Stimulated activated naive CD4-positive, alpha-beta T cell (primary cell): ENCODE results near the gene STK10.

Source experiments
- DNase-seq, 6 experiments: peaks; one replicate each; lab custom pipeline; 2025; lab: John Stamatoyannopoulos, UW

Gene STK10

DNA sequence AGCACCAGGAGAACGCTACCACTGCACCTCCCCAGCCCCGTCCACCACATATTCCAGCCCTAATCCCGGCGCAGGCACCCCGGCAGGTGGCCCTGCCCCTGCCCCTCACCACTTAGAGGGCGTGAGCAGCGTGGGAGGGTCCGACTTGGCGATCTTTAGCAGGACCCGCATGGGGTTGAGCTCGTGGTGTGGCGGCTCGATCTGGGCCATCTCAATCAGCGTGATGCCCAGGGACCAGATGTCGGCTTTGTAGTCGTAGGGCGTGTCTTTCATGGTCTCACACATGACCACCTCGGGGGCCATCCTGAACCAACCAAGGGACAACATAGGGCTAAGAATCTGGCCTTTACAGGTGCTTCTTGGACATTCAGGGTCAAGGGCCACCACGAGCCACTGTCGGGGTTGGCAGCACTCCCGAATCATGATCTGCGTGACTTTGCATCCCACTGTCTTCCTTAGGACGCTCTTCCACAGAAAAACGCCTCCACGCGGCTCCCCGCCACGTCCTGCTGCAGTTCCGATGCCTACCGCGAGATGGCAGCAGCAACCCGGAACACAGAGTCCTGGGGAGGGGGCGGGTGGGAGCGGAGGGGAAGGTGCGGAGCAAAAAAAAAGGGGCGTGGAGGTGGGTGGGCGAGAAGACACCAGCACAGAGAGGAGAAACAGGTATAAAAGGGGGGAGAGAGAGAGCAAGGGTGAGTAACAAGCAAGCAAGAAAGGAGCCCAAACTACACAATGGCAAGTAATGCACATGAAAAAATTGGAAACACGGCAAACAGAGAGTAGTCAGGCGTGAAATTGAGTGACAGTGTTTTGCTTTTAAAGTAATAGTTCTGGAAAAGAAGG is 81.3 kb downstream of the STK10 start:
- peak; percentile 27 to 78 (median 62) for DNase-seq

DNA sequence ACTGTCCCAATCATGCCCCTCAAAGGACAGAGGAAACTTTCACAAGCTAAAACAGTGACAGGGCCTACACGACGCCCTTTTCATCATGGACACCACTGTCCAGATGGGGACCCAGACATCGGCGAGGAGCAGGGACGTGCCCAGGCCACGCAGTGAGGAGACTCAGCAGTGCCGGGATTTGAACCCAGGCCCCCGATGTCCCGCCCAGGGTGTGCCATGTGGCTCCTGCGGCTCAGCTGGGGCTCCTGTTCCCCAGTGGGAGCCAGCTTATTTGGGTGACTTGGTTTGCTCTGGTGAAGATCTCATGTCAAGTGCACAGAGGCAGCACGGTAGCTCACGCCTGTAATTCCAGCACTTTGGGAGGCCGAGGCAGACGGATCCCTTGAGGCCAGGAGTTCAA is 82.2 kb downstream of the STK10 start:
- no peak for DNase-seq

DNA sequence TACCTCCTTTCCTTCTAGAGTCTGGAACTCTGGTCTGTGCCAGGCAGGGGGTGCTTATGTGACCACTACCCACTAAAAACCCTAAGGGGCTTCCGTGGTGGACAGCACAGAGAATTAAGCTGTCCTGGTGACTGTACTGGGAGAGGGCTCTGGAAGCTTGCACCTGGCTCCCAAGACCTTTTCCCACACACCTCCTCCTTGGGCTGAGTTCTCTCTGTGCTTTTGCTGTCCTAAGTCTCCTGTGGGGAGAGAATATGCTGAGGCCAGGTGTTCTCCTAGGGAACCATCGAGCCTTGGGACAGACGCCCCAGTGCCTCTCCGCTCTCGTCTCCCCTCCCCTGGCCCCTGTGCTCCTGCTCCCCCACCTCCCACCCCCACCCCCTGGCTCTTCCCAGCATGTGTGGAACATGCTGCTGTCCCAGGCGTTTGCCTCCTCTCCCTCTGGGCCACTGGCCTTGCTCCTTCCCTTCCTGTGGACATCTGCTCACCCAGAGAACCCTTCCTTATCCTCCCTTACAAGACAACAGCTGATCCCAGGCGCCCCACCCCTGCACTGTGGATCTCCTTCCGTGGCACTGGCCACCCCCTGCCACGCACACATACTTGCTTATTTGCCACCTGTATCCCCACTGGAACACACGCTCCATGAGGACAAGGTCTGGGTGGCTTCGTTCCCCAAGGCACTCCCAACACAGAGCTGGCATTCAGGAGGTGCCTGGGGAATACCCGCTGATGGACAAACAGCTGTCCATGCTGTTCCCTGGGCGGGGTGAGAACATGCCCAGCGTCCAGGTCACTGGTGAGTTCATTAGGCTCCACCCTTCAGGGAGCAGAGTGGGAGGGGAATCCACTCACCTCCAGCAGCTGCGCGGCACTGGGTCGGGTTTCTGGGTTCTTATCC is 83.0 kb downstream of the STK10 start:
- DNase-seq: no peak

DNA sequence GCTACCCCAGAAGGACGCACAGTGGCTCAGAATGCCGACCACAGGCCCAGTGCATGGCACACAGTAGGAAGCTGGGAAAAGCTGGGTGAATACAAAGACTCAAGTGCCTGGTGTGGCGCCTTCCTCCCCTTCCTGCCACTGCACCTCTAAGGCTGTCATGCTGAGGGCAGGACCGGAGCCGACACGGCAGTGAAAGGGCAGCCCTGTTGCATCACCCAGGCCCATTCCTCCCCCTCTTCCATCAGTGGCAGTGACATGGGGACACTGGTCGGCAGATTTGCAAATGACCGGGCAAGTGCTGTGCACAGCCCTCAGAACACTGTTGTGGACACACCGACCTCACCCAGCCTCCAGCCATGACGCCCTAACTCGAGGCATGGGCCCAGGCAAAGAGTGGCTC is 84.0 kb downstream of the STK10 start:
- no peak for DNase-seq

DNA sequence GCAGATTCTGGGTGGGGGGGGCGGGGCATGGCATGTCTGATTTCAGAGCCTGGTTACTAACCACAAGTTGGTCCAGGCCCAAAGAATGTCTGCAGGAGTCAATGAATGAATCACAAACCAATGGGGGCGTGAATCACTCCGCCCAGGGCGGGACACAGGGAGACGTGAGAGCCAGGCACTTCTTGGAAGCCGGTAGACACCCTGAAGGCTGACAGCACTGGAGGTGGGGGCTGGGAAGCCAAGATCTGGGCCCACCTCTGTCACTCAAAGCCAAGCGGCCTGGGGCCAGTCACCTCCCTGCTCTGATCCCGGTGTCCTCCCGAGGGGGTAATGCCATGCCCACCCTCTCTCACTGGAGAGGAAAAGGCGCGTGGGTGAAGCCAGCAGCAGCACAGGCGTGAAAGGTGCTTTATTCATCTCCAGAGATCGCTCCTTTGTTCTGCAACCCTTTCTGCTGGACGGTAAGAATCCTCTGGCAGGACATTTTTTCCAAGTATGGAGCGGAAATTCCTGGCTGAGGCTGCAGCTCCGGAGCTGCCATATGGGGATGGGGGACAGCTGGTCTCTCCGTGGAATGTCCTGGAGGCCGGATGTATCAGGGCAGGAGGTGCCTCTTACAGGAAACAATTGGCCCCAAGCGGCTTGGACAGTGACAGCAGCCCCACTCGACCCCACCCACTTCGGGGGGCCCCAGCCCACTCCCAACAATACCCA is 85.0 kb downstream of the STK10 start:
- DNase-seq: no peak

DNA sequence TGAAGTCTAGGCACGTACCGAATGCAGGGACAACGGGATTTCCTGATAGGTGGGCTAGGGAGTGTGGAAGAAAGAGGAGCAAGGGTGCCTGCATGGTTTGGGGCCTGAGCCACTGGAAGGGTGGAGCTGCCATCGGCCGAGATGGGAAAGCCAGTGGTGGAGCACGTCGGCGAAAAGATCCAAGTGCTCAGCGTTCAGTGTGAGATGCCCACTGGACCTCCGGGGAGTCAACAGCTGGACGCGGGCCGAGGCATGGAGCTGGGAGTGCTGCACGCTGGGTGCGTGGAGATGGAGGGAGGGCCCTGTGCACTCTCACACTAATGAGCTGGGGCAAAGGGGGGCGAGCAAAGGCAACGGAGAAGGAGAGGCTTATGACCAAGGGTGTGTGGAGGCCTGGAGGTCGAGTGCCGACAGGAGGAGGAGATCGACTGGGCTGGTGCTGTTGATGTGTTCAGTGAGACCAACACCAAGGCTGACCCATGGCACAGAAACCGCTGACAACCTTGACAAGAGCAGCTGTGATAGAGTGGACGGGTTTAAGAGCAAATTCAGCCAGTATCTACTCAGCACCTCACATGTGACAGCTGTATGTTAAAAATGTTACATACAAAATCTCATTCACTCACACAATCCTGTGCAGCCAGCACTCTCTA is 85.7 kb downstream of the STK10 start:
- no peak for DNase-seq

DNA sequence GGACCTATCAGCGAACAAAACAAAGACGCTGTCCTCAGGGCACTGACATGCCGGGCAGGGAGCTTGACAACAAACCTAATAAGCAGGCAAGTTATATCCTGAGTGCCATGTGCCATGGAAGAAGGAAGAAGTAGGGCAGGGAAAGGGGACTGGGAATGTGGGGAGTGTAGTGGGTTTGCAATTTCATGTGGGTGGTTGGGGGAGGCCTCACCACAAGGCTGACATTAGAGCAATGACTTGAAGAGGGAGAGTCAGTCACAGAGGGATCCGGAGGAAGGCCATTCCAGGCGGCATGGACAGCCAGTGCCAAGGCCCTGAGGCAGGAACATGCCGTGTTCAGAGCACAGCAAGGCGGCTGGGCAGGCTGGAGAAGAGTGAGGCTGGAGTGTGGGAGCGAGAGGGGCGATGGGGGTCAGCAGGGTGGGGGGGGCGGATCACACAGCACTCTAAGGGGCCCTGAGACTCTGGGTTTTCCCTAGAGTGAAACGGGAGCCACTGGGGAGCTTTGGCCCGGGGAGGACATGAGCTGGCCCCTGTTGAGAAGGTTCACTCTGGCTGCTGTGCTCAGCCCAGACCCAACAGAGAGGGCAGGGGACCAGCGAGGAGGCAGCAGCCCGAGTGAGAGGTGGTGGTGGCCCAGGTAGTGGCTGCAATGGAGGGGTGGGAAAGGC is 86.3 kb downstream of the STK10 start:
- no peak for DNase-seq

DNA sequence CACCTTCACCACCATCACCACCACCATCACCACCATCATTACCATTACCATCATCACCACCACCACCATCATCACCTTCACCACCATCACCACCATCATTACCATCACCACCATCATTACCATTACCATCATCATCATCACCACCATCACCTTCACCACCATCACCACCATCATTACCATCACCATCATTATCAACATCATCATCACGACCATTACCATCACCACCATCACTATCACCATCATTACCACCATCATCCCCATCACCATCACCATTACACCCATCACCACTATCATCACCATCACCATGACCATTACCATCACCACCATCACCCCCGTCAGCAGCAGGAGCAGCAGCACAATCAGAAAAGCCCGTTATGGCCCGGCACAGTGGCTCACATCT is 89.1 kb downstream of the STK10 start:
- no peak for DNase-seq

DNA sequence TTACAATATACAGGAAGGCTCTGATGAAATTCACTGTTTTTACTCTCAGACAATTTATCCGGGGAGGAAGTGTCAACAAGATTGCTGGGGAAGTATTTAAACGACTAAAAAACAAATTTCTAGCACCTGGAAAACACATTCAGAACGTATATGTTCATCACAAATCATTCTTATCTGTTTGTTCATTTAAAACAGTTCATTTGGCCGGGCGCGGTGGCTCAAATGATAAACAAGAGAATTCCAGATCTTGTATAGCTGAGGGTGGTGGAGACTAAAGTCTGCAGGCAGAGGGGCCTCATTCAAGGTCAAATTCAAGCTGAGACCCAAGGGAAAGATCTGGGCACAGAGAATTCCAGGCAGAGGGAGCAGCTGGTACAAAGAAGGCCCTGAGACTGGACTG is 90.0 kb downstream of the STK10 start:
- no peak for DNase-seq

DNA sequence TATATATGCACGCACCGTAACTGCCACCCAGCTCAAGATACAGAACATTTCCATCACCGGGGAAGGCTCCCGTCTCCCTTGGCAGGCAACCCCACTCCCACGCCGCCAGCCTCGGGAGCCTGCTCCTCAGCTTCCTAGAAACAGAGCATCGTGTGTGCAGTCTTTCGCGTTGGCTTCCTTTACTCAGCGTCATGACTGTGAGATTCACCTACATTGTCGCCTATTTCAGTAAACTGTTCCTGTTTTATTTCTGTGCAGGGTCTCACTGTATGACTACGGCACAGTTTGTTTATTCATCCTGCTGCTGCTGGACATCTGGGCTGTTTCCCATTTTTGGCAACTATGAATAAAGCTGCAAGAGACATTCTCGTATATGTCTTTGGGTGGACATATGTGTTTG is 90.7 kb downstream of the STK10 start:
- DNase-seq: no peak

DNA sequence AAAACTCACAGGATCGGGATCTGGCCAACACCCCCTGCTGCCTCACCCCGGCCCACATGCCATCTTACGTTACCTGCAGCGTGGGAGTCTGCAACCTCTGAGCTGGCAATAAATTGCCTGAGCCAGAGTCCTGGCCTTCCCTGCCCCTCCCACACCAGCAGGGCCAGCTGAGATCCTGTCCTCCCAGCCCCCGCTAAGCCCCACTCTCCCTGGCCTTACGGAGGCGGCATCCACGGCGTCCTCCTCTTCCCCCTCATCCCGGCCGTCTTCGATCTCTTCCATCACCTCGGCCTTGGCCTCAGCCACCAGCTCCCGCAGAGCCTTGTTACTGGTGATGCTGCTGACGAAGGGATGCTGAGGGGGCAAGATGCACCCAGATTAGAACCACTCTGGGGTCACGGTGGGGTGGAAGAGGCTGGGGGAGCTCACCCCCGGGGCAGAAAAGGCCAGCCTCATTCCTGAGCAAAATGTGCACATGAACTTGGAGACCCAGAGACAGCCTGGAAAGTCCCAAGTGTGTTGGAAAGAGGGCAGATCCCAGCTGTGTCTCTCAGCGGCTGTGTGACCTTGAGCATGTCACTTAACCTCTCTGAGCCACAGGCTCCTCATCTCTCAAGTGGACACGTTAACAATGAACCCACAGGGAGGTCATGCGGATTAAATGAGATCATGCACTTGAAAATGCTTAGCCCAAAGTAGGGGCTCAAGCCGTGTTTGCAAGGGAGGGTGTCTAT is 91.7 kb downstream of the STK10 start:
- DNase-seq: no peak

DNA sequence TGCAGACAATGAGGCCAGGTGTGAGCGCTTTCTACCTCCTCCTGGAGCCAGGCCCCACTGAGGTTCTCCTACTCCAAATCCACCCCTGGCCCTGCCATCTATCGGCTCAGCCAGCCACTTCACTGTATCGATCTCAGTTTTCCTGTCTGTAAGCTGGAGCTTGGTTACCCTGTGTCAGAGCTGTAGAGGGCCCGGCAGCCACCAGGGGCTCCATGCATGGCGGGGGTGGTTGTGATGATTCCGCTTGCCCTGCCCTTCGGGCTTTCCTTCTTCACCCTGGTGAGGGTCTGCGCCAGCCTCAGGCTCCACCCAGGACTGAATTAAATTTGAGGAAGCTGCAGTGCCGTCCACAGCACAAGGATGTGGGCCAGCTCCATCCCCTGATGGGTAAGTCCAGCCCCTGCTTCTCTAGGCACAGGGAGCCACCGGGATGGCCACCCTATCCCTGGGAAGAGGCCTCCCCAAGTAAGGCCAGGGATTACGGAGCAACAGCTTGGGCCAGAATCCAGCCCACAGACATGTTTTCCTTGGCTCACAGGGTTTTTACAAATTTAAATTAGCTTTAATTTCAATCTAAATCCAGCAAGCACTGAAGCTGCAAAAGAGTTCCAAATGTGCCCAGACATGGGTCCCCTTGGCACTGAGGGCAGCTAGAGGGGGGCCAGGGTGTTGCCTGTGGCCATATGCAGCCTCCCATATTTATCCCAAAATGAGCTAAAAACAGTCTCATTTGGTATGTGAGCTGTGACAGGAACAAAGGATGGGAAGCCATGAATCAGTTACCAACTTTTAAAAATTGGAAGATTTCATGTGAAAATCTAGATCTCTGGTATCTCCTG is 92.4 kb downstream of the STK10 start:
- DNase-seq: no peak

DNA sequence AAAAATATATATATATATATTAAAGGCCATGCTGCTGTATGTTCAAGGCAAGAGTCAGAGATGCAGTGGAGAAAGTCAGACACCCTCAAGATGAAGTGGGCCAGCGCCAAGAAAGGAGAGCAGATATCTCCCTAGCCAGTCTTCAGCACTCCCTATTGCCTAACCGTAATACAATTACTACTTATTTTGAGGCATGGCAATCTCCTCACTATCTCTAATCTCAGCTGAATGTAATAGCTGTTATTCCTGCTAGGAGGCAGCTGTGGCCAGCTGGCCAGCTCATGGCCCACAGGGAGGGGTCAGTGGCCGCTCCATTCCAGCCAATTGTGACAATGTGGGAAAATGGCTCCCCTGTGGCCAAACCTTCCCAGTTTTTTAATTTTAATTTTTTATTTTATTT is 94.1 kb downstream of the STK10 start:
- no peak for DNase-seq

DNA sequence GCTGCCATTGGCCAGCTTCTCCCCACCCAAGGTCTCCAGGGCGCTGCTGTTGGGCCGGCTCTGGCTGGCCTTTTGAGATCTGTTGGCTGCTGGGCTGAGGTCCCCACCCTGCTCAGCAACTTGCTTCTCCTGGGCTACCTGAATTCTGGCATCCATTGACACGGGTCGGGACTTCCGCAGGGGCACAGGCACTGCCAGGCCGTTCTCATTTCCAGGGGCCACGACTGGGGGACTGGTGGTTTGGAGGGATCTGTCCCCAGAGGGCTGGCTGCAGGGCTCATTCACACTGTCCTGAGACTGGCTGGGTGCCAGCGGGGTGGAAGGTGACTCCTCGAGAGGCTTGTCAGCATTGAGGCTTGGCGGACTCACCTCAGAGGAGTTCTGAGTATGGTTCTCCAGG is 94.5 kb downstream of the STK10 start:
- DNase-seq: no peak

DNA sequence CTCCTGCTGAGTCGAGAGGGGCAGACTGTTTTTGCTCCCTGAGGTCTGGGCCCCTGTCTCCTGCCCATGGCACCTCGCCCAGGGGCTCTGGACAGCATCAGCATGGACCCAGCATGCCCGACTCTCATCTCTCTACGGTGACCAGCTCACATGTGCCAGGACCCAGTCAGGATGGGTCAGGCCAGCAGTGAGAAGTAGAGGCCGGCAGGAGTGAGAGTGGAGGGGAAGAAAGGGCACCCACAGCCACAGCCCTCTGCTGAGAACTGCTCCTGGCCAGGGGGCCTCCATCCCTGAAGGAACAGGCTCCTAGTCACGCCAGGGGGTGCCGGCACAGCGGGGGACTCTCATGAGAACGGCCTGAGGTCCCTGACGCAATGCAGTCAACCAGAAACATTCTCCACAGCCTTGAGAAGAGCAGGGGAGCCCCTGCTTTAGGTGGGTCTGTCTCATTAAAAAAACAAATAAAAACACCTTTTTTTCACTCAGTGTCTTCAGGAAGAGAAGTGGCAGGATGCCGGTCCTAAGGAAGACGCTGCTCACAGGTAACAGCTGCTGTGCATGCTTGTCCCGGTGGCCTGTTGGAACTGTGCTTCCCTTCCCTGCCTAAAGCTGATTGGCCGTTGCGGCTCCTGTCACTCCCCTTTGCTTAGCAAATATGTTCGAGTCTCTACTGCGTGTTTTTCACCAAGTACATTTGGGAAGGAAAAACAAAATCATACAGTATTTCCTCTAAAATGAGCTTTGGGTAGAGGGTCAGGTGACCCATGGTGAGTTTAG is 95.9 kb downstream of the STK10 start:
- no peak for DNase-seq

DNA sequence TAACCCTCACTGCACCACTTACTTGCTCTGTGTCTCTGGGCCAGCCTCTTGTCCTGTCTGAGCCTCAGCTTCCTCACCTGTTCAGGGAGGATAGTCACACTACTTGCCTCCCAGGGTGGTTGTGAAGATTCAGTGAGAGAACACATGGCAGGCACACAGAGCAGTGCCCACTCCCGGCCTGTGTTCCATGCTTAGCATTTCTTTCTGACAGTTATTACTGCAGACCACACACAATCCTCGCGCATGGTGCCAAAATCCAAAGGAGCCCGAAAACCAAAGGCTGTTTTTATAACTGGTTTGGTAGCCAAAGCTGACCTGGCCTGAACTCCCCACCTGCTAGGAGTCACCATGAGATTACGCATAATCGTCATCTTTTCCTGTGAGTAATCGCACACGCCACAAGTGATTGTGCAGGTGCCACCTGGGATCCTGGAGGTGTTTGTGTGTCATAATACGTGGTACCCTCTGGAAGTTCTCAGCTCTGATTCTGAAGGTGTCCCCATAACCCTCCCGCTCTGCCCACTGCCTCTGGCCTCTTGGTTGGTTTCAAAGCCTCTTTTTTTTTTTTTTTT is 97.0 kb downstream of the STK10 start:
- no peak for DNase-seq

DNA sequence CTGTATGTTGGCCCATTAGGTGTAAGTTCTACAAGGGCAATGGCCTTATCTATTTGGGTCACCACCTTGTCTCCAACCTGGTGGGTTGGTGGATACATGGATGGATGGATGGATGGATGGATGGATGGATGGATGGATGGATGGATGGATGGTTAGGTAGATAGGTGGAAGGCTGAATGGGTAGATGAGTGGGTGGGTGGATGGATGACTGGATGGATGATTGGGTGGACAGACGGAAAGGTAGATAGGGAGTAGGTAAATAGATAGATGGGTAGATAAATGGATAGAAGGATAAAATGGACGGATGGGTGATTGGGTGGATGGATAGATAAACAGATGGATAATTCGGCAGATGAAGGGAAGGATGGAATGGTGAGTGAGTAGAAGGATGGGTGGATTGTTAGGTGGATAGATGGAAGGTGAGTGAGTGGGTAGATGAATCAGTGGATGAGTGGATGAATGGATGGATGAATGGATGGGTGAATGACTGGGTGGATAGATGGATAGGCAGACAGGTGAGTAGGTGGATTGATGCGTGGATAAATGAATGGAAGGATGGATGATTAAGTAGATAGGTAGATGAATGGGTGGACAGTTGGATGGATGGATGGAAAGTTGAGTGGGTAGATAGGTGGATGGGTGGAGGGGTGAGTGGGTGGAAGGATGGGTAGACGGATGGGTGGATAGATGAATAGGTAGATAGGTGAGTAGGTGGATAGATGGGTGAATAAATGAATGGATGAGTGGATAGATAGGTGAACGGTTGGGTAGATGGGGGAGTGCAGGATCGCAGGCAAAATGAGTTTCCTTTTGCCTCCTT is 98.5 kb downstream of the STK10 start:
- DNase-seq: no peak

DNA sequence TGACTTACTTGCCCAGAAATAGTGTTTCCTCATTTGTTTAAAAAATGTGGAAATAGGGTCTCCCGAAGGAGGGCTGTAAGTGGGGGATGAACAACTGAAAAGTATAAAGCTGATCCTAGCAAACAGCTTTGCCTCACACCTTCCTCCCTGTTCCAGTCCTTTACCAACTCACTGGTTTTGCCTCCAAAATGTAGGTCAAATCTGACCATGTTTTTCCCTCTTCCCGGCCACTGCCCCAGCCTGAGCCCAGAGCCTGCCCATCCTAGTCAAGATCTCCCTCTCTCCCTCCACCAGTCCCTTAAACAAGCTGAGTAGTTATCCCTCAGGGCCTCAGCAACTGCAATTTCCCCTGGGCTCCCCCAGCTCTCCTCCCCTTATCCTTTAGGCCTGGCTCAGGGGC is 99.2 kb downstream of the STK10 start:
- no peak for DNase-seq
